Epithelial cell of proximal tubule (primary cell): ENCODE results near the gene DNAJC2. TPM values are rescaled to one million over a fixed set of nuclear protein-coding genes. Genes with fewer than 3 reads are reported as not detected.

Experiments used
- DNase-seq: peaks from one replicate; pipeline ENCODE4 v3.0.0-alpha.2; 2011; ENCODE audit warnings: low read depth
- H3K4me3 ChIP-seq: 2 replicates; pipeline ENCODE4 v1.5.1; 2011; ENCODE audit warnings: low read depth, mild to moderate bottlenecking, low read length
- CTCF ChIP-seq: conservative IDR thresholded peaks from 2 replicates; pipeline ENCODE4 v1.5.1; 2012; ENCODE audit warnings: low read depth, mild to moderate bottlenecking, low read length
- total RNA-seq: library from RNA; depleted of rRNA; stranded (reverse); fragments of >200 nt; gene quantifications from 2 replicates; pipeline ENCODE4 v1.2.3, GENCODE V29; 2015

Gene DNAJC2
- 18.7 and 20.9 TPM in 2 replicates for total RNA-seq

- DNase-seq = peak; percentile 70
- H3K4me3 ChIP-seq = peak within 1 kb of the TSS; percentile 72
- TF ChIP-seq CTCF = no peak
Measured at GRCh38 chr7:103344453-103345149, at the start of gene DNAJC2. DNAJC2 (minus strand) TSS chr7:103344767; CDS start chr7:103344622, 145 bp downstream.

GRCh38 chr7:103391976-103392375, 47.4 kb upstream of the DNAJC2 start:
- DNase-seq = no peak
- TF ChIP-seq CTCF = no peak
- no peak overlapping the region for H3K4me3 ChIP-seq

GRCh38 chr7:103391150-103391549, 46.6 kb upstream of the DNAJC2 start:
- no peak for DNase-seq
- no peak for TF ChIP-seq CTCF
- no peak overlapping the region for H3K4me3 ChIP-seq

- no peak for TF ChIP-seq CTCF
- no peak overlapping the region for H3K4me3 ChIP-seq
- DNase-seq = no peak
Measured at GRCh38 chr7:103389263-103389662, 44.7 kb upstream of the DNAJC2 start.

DNA sequence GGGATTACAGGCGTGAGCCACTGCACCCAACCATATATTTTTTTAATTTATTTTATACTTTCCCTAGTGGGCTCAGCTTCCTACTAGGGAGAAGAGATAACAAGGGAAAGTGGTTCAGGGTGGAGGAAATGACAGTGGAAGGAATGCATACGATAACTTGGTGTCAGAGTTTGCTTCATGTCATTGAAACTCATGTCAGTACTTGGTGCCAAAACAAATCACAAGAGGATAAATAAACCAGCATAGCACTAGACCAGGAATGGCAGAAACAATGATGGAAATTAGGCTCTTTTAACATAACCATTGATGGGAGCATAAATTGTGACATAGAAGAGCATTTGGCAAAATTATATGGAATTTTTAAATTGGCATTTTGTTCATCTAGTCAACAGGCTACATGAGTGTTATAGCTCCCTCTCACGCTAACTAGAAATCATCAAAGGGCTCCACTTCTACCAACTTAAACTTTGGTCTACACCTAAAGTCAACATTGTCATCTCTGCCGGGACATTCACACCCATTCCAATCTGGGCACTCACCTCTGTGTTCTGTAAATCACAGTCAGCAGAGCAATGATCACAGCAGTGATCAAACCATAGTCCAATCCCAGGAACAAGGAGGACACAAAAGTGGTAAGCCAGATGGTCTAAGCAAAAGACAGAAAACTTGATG, 44.0 kb upstream of the DNAJC2 start:
- no peak for DNase-seq
- H3K4me3 ChIP-seq = no peak overlapping the region
- no peak for TF ChIP-seq CTCF

- H3K4me3 ChIP-seq = no peak overlapping the region
- TF ChIP-seq CTCF = no peak
- DNase-seq = no peak
Measured at GRCh38 chr7:103387242-103387641, 42.7 kb upstream of the DNAJC2 start.

DNA sequence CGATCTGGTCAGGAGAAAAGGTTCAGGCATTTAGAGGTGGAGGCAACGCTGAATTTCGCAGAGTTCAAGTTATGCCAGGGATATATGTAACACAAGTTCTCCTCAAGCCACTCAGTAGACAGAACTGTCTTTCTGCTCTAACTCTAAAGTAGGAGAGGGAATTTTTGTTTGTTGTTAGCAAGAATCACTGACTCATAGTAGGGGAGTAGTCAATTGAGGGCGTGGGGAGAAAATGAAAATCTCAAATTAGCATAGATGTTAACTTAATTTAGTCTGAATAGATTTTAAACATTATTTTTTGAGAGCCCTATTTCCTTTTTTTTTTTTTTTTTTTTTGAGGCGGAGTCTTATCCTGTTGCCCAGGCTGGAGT, 37.5 kb upstream of the DNAJC2 start:
- DNase-seq = no peak
- no peak overlapping the region for H3K4me3 ChIP-seq
- TF ChIP-seq CTCF = no peak
